ENCODE results near the gene SMIM5.

Gene SMIM5

DNA sequence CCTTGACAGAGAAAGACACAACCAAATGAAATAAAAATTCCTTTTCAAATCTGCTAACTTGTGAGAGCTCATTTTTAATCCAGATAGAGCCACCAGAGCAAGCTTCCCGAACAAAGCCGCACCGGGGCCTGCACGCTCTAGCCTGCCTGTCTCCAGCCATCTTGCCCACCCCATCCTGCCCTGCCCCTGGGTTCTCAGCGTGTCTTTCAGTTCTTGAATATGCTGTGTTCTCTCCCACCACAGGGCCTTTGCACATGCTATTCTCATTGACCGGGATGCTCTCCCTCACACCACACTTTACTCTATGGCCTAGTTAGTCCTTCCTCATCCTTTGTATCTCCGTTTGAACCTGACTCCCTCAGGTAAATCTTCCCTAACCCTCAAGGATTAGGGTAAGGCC is 14.7 kb downstream of the SMIM5 start:
- Histone ChIP-seq H3K27ac (no peak overlapping the region), H3K36me3 (peaks cover 28 to 63% (median 46%) of the 10 kb centered on the region in 3 donors), H3K9me3 (no peaks in the 10 kb centered on the region), H3K4me3 (no peak overlapping the region), H3K4me1 (peaks cover 0 to 5% (median 0%) of the 10 kb centered on the region in 4 donors), H3K27me3 (no peaks in the 10 kb centered on the region)
- intact Hi-C loops (cut with DNase I; ENCODE audit: low total_unique reads), result no loop called here
- TF ChIP-seq, protein P1, sequence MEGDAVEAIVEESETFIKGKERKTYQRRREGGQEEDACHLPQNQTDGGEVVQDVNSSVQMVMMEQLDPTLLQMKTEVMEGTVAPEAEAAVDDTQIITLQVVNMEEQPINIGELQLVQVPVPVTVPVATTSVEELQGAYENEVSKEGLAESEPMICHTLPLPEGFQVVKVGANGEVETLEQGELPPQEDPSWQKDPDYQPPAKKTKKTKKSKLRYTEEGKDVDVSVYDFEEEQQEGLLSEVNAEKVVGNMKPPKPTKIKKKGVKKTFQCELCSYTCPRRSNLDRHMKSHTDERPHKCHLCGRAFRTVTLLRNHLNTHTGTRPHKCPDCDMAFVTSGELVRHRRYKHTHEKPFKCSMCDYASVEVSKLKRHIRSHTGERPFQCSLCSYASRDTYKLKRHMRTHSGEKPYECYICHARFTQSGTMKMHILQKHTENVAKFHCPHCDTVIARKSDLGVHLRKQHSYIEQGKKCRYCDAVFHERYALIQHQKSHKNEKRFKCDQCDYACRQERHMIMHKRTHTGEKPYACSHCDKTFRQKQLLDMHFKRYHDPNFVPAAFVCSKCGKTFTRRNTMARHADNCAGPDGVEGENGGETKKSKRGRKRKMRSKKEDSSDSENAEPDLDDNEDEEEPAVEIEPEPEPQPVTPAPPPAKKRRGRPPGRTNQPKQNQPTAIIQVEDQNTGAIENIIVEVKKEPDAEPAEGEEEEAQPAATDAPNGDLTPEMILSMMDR (IDR thresholded peaks at IDR 0.05), result no peak
- DNase-seq, result no peak

DNA sequence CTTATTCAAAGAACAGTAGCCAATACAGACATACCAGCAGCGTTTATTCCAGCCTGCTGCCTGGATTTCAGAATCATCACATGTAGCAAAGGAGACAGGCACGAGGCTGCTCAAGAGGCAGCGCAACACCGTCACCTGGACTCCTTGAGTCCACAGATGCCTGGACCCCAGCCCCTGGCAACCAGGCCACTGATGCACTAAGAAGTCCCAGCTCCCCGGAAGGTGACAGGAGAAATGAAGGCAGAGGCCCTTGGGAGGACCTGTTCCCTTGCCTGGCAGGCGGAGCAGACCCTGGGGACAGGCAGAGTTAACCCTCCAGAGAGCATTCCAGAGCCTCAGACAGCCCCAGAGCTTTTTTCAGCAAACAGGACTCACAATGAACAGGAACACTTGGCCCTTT is 16.5 kb downstream of the SMIM5 start:
- H3K9me3 ChIP-seq, result no peaks in the 10 kb centered on the region
- no peaks in the 10 kb centered on the region for H3K4me1 ChIP-seq
- H3K4me3 ChIP-seq, result no peak overlapping the region
- no peak overlapping the region for H3K27ac ChIP-seq
- H3K36me3 ChIP-seq, result peaks cover 28 to 70% (median 35%) of the 10 kb centered on the region in 3 donors
- DNase-seq, result no peak
- intact Hi-C loops (cut with DNase I; ENCODE audit: low total_unique reads), result no loop called here
- no peaks in the 10 kb centered on the region for H3K27me3 ChIP-seq
- TF ChIP-seq, protein P1 (IDR thresholded peaks at IDR 0.05), result no peak

DNA sequence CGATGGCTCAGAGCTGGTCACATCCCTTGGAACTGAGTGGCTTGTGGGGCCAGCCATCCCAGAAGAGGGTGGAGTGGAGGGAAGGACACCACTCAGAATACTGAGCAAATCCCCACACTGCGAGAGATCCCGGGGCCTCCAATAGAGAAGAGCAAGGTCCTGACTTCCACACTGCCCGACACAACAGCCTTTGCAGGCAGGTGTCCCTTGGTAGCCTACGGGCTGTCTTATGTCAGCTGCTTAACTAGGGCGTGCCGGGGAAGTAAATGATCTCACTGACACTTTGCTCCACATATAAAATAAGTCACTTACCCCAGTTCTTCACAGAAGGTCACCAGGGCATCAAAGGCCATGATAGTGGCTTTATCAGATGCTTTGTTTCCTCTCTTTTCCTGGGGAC is 17.6 kb downstream of the SMIM5 start:
- Histone ChIP-seq H3K36me3 (peaks cover 28 to 82% (median 35%) of the 10 kb centered on the region in 3 donors), H3K27ac (no peak overlapping the region), H3K4me1 (no peaks in the 10 kb centered on the region), H3K4me3 (no peak overlapping the region), H3K27me3 (no peaks in the 10 kb centered on the region), H3K9me3 (no peaks in the 10 kb centered on the region)
- intact Hi-C loops (cut with DNase I; ENCODE audit: low total_unique reads), result no loop called here
- TF ChIP-seq, protein P1 (IDR thresholded peaks at IDR 0.05), result no peak
- no peak for DNase-seq

DNA sequence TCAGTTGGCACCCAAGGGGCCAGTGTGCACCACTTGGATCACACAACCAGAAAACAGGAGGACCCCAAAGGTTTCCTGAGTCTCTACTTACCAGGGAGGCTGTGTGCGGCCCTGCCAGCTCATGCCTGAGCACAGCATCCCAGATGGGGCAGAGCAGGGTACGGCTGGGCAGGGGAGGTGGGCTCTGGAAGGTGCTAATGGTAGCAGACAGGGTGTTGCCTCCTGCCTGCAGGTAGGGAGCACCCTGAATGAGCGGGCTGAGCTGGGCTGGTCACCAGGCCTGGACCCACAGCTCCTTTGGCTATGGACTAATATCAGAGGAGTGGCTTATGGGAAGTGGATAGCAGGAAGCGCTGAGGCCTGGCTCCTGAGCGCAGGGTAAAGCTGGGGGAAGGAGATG is 19.1 kb downstream of the SMIM5 start:
- no peaks in the 10 kb centered on the region for H3K4me1 ChIP-seq
- H3K27me3 ChIP-seq, result no peaks in the 10 kb centered on the region
- no peak overlapping the region for H3K27ac ChIP-seq
- TF ChIP-seq, protein P1 (IDR thresholded peaks at IDR 0.05), result no peak
- intact Hi-C loops (cut with DNase I; ENCODE audit: low total_unique reads), result no loop called here
- no peak overlapping the region for H3K4me3 ChIP-seq
- H3K9me3 ChIP-seq, result no peaks in the 10 kb centered on the region
- no peak for DNase-seq
- H3K36me3 ChIP-seq, result peaks cover 28 to 82% (median 40%) of the 10 kb centered on the region in 3 donors

DNA sequence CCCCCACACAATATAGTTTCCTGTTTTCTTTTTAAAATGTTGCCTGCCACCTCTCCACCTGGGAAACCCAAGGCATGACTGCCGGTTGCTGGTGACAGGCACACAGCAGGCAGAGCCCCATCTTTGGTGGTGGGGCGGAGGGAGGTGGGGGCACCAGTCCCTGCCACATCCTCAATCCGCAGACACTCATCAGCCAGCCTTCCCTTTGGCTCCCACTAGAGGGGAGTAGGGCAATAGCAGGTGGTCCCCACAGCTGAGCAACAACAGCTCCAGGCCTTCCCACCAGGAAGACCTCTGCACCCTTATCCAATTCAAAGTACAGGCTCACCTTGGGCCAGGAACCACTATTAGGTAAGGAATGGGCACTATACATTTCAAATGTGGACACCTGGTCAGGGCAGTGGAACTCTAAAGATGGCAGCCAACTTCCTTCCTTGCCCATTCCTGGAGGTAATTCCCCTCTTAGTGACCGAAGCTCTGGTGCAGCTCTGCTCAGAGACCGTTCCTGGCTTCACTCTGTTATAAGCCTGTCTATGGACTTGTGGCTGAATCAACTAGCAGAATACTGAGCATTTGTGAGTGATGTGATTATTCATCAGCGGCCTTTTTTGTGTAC is 19.8 kb downstream of the SMIM5 start:
- peaks cover 28 to 87% (median 41%) of the 10 kb centered on the region in 3 donors for H3K36me3 ChIP-seq
- peak in 1 of 2 donors; percentile 47 for DNase-seq
- intact Hi-C loops (cut with DNase I; ENCODE audit: low total_unique reads), result no loop called here
- H3K4me3 ChIP-seq, result no peak overlapping the region
- H3K27ac ChIP-seq, result no peak overlapping the region
- no peaks in the 10 kb centered on the region for H3K27me3 ChIP-seq
- H3K4me1 ChIP-seq, result no peaks in the 10 kb centered on the region
- TF ChIP-seq, protein P1 (IDR thresholded peaks at IDR 0.05), result peak; percentile 32 to 45
- no peaks in the 10 kb centered on the region for H3K9me3 ChIP-seq
